Spinal cord (tissue), 10 donors: ENCODE results near the gene KIRREL3. TPM values are rescaled to one million over a fixed set of nuclear protein-coding genes. Genes with fewer than 3 reads are reported as not detected.

Experiments used
- DNase-seq, 6 donors: peaks; one replicate each; pipeline versions ENCODE4 v3.0.0 to v3.0.0-alpha.2; 2013 to 2015; ENCODE audit warnings: low spot score in 6 of 6, low read depth in 4 of 6
- H3K27ac ChIP-seq: one replicate; pipeline ENCODE4 v1.5.1; 2013; ENCODE audit warnings: low read depth, low read length, control low read depth
- H3K27me3 ChIP-seq: one replicate; pipeline ENCODE4 v1.6.1; 2013; ENCODE audit warnings: low read length; ENCODE audit not compliant: control insufficient read depth, insufficient read depth
- H3K36me3 ChIP-seq: one replicate; pipeline ENCODE4 v1.6.1; 2013; ENCODE audit warnings: low read length; ENCODE audit not compliant: control insufficient read depth, insufficient read depth
- H3K4me1 ChIP-seq: one replicate; pipeline ENCODE4 v1.6.1; 2013; ENCODE audit warnings: low read length; ENCODE audit not compliant: control insufficient read depth, insufficient read depth
- H3K4me3 ChIP-seq: one replicate; pipeline ENCODE4 v1.5.1; 2013; ENCODE audit warnings: low read depth, low read length, control low read depth
- H3K9me3 ChIP-seq: one replicate; pipeline ENCODE4 v1.6.1; 2013; ENCODE audit warnings: low read length; ENCODE audit not compliant: control insufficient read depth, insufficient read depth
- WGBS: methylation state at CpG from one replicate; pipeline ENCODE4 v1.1.5; 2013; ENCODE audit warnings: missing lambda C conversion rate; ENCODE audit not compliant: insufficient coverage; 5-methylcytosine and 5-hydroxymethylcytosine counted together
- polyA plus RNA-seq, 2 donors: library from polyadenylated mRNA; unstranded; fragments of 120-200 nt; gene quantifications; one replicate each; pipeline ENCODE4 v1.2.1, GENCODE V29; 2013; ENCODE audit not compliant: insufficient read length in 2 of 2
- total RNA-seq, 2 donors: library from RNA; depleted of rRNA in 1 of 2; stranded (reverse); fragments of 120-200 nt in 1 of 2; fragments of >200 nt in 1 of 2; gene quantifications; one replicate each; pipeline versions ENCODE4 v1.2.3 to v1.2.4, GENCODE V29; 2013 to 2014
- donor health status: healthy.

The KIRREL3 gene
- total and polyA plus RNA-seq, 4 donors: 10.0 to 58.1 (median 31.7) TPM

GRCh38 chr11:126408901-126409619, 591.5 kb downstream of the KIRREL3 start:
- Histone ChIP-seq H3K36me3 (peaks cover 47% of the 10 kb centered on the region), H3K9me3 (no peaks in the 10 kb centered on the region), H3K4me3 (no peak overlapping the region), H3K27me3 (no peaks in the 10 kb centered on the region), H3K27ac (no peak overlapping the region), H3K4me1 (peaks cover 13% of the 10 kb centered on the region)
- DNase-seq: no peak
- WGBS: 78% methylated on average over 5 of the region's 12 CpGs

GRCh38 chr11:126408496-126408895, 592.1 kb downstream of the KIRREL3 start:
- Histone ChIP-seq H3K4me3 (no peak overlapping the region), H3K27me3 (no peaks in the 10 kb centered on the region), H3K4me1 (peaks cover 7% of the 10 kb centered on the region), H3K9me3 (no peaks in the 10 kb centered on the region), H3K36me3 (peaks cover 41% of the 10 kb centered on the region), H3K27ac (no peak overlapping the region)
- no peak for DNase-seq
- WGBS: 90% methylated on average over 12 of the region's 12 CpGs

GRCh38 chr11:126407682-126408288, 592.8 kb downstream of the KIRREL3 start:
- DNase-seq: no peak
- Histone ChIP-seq H3K27me3 (no peaks in the 10 kb centered on the region), H3K4me3 (no peak overlapping the region), H3K9me3 (no peaks in the 10 kb centered on the region), H3K4me1 (peaks cover 6% of the 10 kb centered on the region), H3K27ac (no peak overlapping the region), H3K36me3 (peaks cover 34% of the 10 kb centered on the region)
- WGBS: 90% methylated on average over 13 of the region's 15 CpGs

- Histone ChIP-seq H3K4me1 (peaks cover 6% of the 10 kb centered on the region), H3K9me3 (no peaks in the 10 kb centered on the region), H3K27ac (no peak overlapping the region), H3K4me3 (no peak overlapping the region), H3K27me3 (no peaks in the 10 kb centered on the region), H3K36me3 (peaks cover 30% of the 10 kb centered on the region)
- 93% methylated on average over 9 of the region's 12 CpGs for WGBS
- no peak for DNase-seq
Observed at GRCh38 chr11:126407101-126407521, 593.5 kb downstream of the KIRREL3 start.

- Histone ChIP-seq H3K4me1 (peaks cover 6% of the 10 kb centered on the region), H3K27me3 (no peaks in the 10 kb centered on the region), H3K4me3 (no peak overlapping the region), H3K27ac (no peak overlapping the region), H3K36me3 (peaks cover 28% of the 10 kb centered on the region), H3K9me3 (no peaks in the 10 kb centered on the region)
- DNase-seq: no peak
- 97% methylated on average over 8 of the region's 8 CpGs for WGBS
Observed at GRCh38 chr11:126406368-126406767, 594.2 kb downstream of the KIRREL3 start.

- no peak overlapping the region for H3K27ac ChIP-seq
- H3K4me3 ChIP-seq: no peak overlapping the region
- peaks cover 5% of the 10 kb centered on the region for H3K4me1 ChIP-seq
- H3K27me3 ChIP-seq: no peaks in the 10 kb centered on the region
- 92% methylated on average over 7 of the region's 7 CpGs for WGBS
- H3K36me3 ChIP-seq: peaks cover 27% of the 10 kb centered on the region
- no peaks in the 10 kb centered on the region for H3K9me3 ChIP-seq
- no peak for DNase-seq
Observed at GRCh38 chr11:126405906-126406305, 594.7 kb downstream of the KIRREL3 start.

- DNase-seq: no peak
- no peak overlapping the region for H3K27ac ChIP-seq
- WGBS: 96% methylated on average over 2 of the region's 3 CpGs
- no peak overlapping the region for H3K4me3 ChIP-seq
- H3K9me3 ChIP-seq: no peaks in the 10 kb centered on the region
- H3K27me3 ChIP-seq: no peaks in the 10 kb centered on the region
- H3K4me1 ChIP-seq: no peaks in the 10 kb centered on the region
- peaks cover 25% of the 10 kb centered on the region for H3K36me3 ChIP-seq
Observed at GRCh38 chr11:126405374-126405773, 595.2 kb downstream of the KIRREL3 start.

GRCh38 chr11:126404367-126404766, 596.2 kb downstream of the KIRREL3 start:
- no peak overlapping the region for H3K4me3 ChIP-seq
- H3K36me3 ChIP-seq: peaks cover 23% of the 10 kb centered on the region
- DNase-seq: no peak
- WGBS: 67% methylated on average over 3 of the region's 5 CpGs
- H3K4me1 ChIP-seq: no peaks in the 10 kb centered on the region
- no peaks in the 10 kb centered on the region for H3K9me3 ChIP-seq
- no peak overlapping the region for H3K27ac ChIP-seq
- H3K27me3 ChIP-seq: no peaks in the 10 kb centered on the region

GRCh38 chr11:126403658-126404057, 596.9 kb downstream of the KIRREL3 start:
- DNase-seq: no peak
- Histone ChIP-seq H3K4me1 (no peaks in the 10 kb centered on the region), H3K9me3 (no peaks in the 10 kb centered on the region)

GRCh38 chr11:126403022-126403581, 597.5 kb downstream of the KIRREL3 start:
- WGBS: 82% methylated on average over 9 of the region's 15 CpGs
- Histone ChIP-seq H3K4me1 (no peaks in the 10 kb centered on the region), H3K27me3 (no peaks in the 10 kb centered on the region), H3K9me3 (no peaks in the 10 kb centered on the region), H3K36me3 (peaks cover 11% of the 10 kb centered on the region), H3K27ac (no peak overlapping the region), H3K4me3 (no peak overlapping the region)
- no peak for DNase-seq

More at GRCh38 chr11:126403658-126404057, 596.9 kb downstream of the KIRREL3 start:
- no peak overlapping the region for H3K4me3 ChIP-seq
- H3K36me3 ChIP-seq: peaks cover 16% of the 10 kb centered on the region
- no peak overlapping the region for H3K27ac ChIP-seq
- WGBS: 88% methylated on average over 6 of the region's 8 CpGs
- no peaks in the 10 kb centered on the region for H3K27me3 ChIP-seq
